CD4-positive, alpha-beta T cell (primary cell): ENCODE data around the gene MYO1C. TPM values are rescaled to one million over a fixed set of nuclear protein-coding genes. Genes with fewer than 3 reads are reported as not detected.
"Not testable (repeated sequence)": the region's sequence is repeated elsewhere in the genome, so short reads cannot be mapped to it uniquely, and the experiment has no call there.

Source experiments
- ATAC-seq: fragments of 200-7000 bp; cut with Tn5 transposase; one replicate; pipeline ENCODE4 v1.10.0; 2022; ENCODE audit warnings: mild to moderate bottlenecking; ENCODE audit not compliant: poor library complexity
- CTCF ChIA-PET: fragments of 350-600 bp; sonication (Branson Sonifier 250); formaldehyde crosslinking; loops from one replicate; lab custom pipeline; 2021; ENCODE audit warnings: antibody characterized with exemption, inconsistent platforms; lab: Charles Lee
- POLR2A ChIA-PET: fragments of 350-600 bp; sonication (Branson Sonifier 250); formaldehyde crosslinking; loops from one replicate; lab custom pipeline; 2021; ENCODE audit warnings: antibody characterized with exemption, inconsistent platforms; lab: Charles Lee
- DNase-seq, 14 experiments: peaks; one replicate each; pipeline ENCODE4 v3.0.0-alpha.2; 2013 to 2020; ENCODE audit warnings: mixed read lengths in 2 of 14
- H3K27ac ChIP-seq, 2 donors: one replicate each; pipeline versions ENCODE4 v1.5.1 to v1.7.0; 2013; ENCODE audit warnings: low read length in 2 of 2, low read depth in 1 of 2, mild to moderate bottlenecking in 1 of 2
- H3K27me3 ChIP-seq, 2 experiments: 1 replicate in 1 of 2; 2 replicates in 1 of 2; pipeline versions ENCODE4 v1.6.1 to v1.7.0; 2013; ENCODE audit warnings: low read length in 2 of 2, control low read depth in 1 of 2, mild to moderate bottlenecking in 1 of 2, moderate library complexity in 1 of 2; ENCODE audit not compliant: insufficient read depth in 2 of 2, control insufficient read depth in 1 of 2
- H3K36me3 ChIP-seq: one replicate; pipeline ENCODE4 v1.6.1; 2013; ENCODE audit warnings: low read length, control low read depth; ENCODE audit not compliant: insufficient read depth
- H3K4me1 ChIP-seq: one replicate; pipeline ENCODE4 v1.6.1; 2013; ENCODE audit warnings: low read length, control low read depth; ENCODE audit not compliant: insufficient read depth
- H3K4me3 ChIP-seq: one replicate; pipeline ENCODE4 v1.5.1; 2013; ENCODE audit warnings: mild to moderate bottlenecking, low read length, moderate library complexity
- H3K9me3 ChIP-seq, 2 experiments: 1 replicate in 1 of 2; 2 replicates in 1 of 2; pipeline versions ENCODE4 v1.6.1 to v1.7.0; 2013; ENCODE audit warnings: low read length in 2 of 2, mild to moderate bottlenecking in 2 of 2, control low read depth in 1 of 2, moderate library complexity in 1 of 2; ENCODE audit not compliant: control insufficient read depth in 1 of 2, insufficient read depth in 1 of 2
- H3K27ac Mint-ChIP-seq: one replicate; pipeline ENCODE4 v1.8.0; 2020; ENCODE audit warnings: mixed read lengths
- H3K27me3 Mint-ChIP-seq: one replicate; pipeline ENCODE4 v1.8.0; 2021; ENCODE audit warnings: mixed read lengths
- H3K36me3 Mint-ChIP-seq: one replicate; pipeline ENCODE4 v1.8.0; 2021; ENCODE audit warnings: low read depth, mixed read lengths
- H3K4me1 Mint-ChIP-seq: one replicate; pipeline ENCODE4 v1.8.0; 2021; ENCODE audit warnings: low read depth, mixed read lengths
- H3K4me3 Mint-ChIP-seq: one replicate; pipeline ENCODE4 v1.8.0; 2020; ENCODE audit warnings: mild to moderate bottlenecking, mixed read lengths
- H3K9me3 Mint-ChIP-seq: one replicate; pipeline ENCODE4 v1.8.0; 2020; ENCODE audit warnings: mixed read lengths
- intact Hi-C, 2 experiments: fragments of 100-400 bp; cut with DNase I in 1 of 2; cut with micrococcal nuclease in 1 of 2; formaldehyde crosslinking; loops; one replicate each; pipeline versions ENCODE4 v1.15.1 to v1.9.0; 2023 to 2025; cut with DNase I, micrococcal nuclease
- total RNA-seq, 174 experiments: library from RNA in 2 of 174; stranded (reverse) in 2 of 174; gene quantifications; one replicate each; pipeline ENCODE4 v1.2.3 and lab custom pipeline; 2021 to 2026
- TF ChIP-seq, protein P1 (sequence below): fragments of 200-600 bp; IDR thresholded peaks from one replicate; pipeline ENCODE4 v1.8.0; 2022; ENCODE audit warnings: antibody characterized with exemption, mild to moderate bottlenecking

MYO1C gene
- total RNA-seq, 2 experiments from 2014 or later: 21.0 to 24.7 TPM

DNA sequence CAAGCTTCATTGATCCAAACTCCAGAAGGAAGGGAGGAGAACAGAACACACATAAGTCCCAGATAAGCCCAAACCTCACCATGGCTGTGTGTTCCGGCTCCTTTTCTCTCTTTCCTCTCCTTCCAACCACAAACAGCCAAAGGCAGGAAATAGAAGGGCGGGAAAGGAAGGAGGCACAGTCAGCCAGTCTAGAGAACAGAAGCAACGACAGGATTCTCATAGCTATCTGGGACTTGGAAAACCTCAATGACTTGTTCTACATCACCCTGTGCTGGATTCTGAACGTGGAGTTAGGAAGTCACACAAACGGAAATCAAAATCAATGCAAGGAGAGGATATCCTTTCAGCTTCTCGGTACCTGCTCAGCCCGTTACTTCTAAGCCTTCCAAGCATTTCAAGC lies 45.4 kb downstream of the MYO1C start:
- intact Hi-C loops: no loop called here
- H3K4me3 ChIP-seq: no peak overlapping the region
- no peak for DNase-seq
- H3K27me3 Mint-ChIP-seq: no peaks in the 10 kb centered on the region
- peaks cover 16% of the 10 kb centered on the region for H3K36me3 ChIP-seq
- H3K4me1 Mint-ChIP-seq: peaks cover 39% of the 10 kb centered on the region
- TF ChIP-seq, protein P1, sequence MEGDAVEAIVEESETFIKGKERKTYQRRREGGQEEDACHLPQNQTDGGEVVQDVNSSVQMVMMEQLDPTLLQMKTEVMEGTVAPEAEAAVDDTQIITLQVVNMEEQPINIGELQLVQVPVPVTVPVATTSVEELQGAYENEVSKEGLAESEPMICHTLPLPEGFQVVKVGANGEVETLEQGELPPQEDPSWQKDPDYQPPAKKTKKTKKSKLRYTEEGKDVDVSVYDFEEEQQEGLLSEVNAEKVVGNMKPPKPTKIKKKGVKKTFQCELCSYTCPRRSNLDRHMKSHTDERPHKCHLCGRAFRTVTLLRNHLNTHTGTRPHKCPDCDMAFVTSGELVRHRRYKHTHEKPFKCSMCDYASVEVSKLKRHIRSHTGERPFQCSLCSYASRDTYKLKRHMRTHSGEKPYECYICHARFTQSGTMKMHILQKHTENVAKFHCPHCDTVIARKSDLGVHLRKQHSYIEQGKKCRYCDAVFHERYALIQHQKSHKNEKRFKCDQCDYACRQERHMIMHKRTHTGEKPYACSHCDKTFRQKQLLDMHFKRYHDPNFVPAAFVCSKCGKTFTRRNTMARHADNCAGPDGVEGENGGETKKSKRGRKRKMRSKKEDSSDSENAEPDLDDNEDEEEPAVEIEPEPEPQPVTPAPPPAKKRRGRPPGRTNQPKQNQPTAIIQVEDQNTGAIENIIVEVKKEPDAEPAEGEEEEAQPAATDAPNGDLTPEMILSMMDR: no peak
- no peaks in the 10 kb centered on the region for H3K9me3 ChIP-seq
- ChIA-PET CTCF (interaction anchor here (1.3 kb wide), 1 partner anchor 80 kb away, joined by 4 read pairs; no protein-coding TSS in a partner anchor), POLR2A (interaction anchor here (1.1 kb wide), 1 partner anchor 9 kb away, joined by 3 read pairs; the partner anchor contains the start of gene CRK)
- no peaks in the 10 kb centered on the region for H3K27me3 ChIP-seq
- peak; percentile 29 for ATAC-seq
- H3K36me3 Mint-ChIP-seq: peaks cover 28% of the 10 kb centered on the region
- peak overlapping the region; percentile 45 for H3K4me3 Mint-ChIP-seq
- H3K9me3 Mint-ChIP-seq: no peaks in the 10 kb centered on the region
- peak overlapping the region; percentile 67 for H3K27ac Mint-ChIP-seq
- no peak overlapping the region for H3K27ac ChIP-seq
- peaks cover 51% of the 10 kb centered on the region for H3K4me1 ChIP-seq

DNA sequence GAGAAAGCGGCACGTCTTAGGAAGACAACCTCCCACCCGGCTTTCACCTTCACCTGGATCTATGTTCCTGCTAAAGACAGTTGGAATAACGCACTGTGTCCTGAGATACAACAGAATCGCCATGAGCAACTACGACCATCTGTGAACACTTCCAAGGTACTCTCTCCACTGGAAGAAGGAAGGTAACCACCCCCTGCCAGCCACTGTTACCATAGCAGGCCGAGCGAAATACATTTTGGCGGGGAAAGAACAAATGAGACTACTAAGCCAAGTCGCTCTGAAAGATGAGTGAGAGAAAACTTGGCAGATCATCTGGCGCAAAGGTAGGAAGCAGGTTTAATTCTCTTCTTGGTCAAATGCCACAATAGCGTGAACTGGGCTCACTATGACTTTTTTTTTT lies 46.3 kb downstream of the MYO1C start:
- POLR2A ChIA-PET: interaction anchor here (1.1 kb wide), 1 partner anchor 70 kb away, joined by 3 read pairs; the partner anchor contains the start of gene INPP5K
- no peaks in the 10 kb centered on the region for H3K9me3 Mint-ChIP-seq
- Histone ChIP-seq H3K27ac (no peak overlapping the region), H3K4me3 (no peak overlapping the region), H3K36me3 (peaks cover 18% of the 10 kb centered on the region), H3K4me1 (peaks cover 48% of the 10 kb centered on the region), H3K27me3 (no peaks in the 10 kb centered on the region), H3K9me3 (no peaks in the 10 kb centered on the region)
- DNase-seq: no peak
- peak overlapping the region; percentile 28 for H3K27ac Mint-ChIP-seq
- intact Hi-C loops: no loop called here
- CTCF ChIA-PET: interaction anchor here (1.3 kb wide), 1 partner anchor 80 kb away, joined by 4 read pairs; no protein-coding TSS in a partner anchor
- peaks cover 36% of the 10 kb centered on the region for H3K4me1 Mint-ChIP-seq
- TF ChIP-seq, protein P1: no peak
- no peak for ATAC-seq
- no peak overlapping the region for H3K4me3 Mint-ChIP-seq
- no peaks in the 10 kb centered on the region for H3K27me3 Mint-ChIP-seq
- peaks cover 25% of the 10 kb centered on the region for H3K36me3 Mint-ChIP-seq

DNA sequence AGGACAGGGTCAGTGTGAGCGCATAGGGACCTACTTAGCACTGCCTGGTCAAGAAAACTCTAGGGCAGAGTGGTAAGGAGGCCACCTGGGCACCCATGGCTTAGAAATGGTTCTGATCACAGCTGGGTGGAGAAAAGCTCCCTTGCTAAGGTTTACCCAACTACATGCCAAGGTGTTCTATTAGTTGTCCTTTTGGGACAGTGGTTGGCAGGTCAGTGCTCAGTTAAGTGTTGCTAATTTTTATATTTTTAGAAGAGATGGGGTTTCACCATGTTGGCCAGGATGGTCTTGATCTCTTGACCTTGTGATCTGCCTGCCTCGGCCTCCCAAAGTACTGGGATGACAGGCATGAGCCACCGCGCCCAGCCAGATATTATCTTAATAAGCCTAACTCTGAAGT lies 46.8 kb downstream of the MYO1C start:
- ATAC-seq, DNase-seq, H3K4me3 ChIP-seq, H3K9me3 ChIP-seq, CTCF ChIA-PET, H3K27me3 ChIP-seq, H3K27me3 Mint-ChIP-seq, H3K27ac ChIP-seq, intact Hi-C loops, H3K4me3 Mint-ChIP-seq, H3K9me3 Mint-ChIP-seq: not testable (repeated sequence)
- Mint-ChIP-seq H3K27ac (peak overlapping the region; percentile 28), H3K4me1 (peaks cover 36% of the 10 kb centered on the region), H3K36me3 (peaks cover 25% of the 10 kb centered on the region)
- Histone ChIP-seq H3K36me3 (peaks cover 20% of the 10 kb centered on the region), H3K4me1 (peaks cover 50% of the 10 kb centered on the region)
- POLR2A ChIA-PET: interaction anchor here (1.1 kb wide), 1 partner anchor 71 kb away, joined by 3 read pairs; the partner anchor contains the start of gene INPP5K

DNA sequence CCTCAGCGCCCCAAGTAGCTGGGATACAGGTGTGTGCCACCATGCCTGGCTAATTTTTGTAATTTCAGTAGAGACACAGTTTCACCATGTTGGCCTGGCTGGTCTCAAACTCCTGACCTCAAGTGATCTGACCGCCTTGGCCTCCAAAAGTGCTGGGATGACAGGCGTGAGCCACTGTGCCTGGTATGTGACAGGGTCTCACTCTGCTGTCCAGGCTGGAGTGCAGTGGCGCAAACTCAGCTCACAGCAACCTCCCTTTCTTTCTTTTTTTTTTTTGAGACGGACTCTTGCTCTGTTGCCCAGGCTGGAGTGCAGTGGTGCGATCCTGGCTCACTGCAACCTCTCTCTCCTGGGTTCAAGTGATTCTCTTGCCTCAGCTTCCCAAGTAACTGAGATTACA lies 49.8 kb downstream of the MYO1C start:
- H3K27me3 Mint-ChIP-seq, H3K9me3 Mint-ChIP-seq, ATAC-seq, intact Hi-C loops, H3K27ac ChIP-seq, H3K27ac Mint-ChIP-seq, POLR2A ChIA-PET, H3K9me3 ChIP-seq, H3K4me3 ChIP-seq, H3K27me3 ChIP-seq, H3K4me3 Mint-ChIP-seq, DNase-seq: not testable (repeated sequence)
- Histone ChIP-seq H3K4me1 (peaks cover 32% of the 10 kb centered on the region), H3K36me3 (peaks cover 22% of the 10 kb centered on the region)
- peaks cover 36% of the 10 kb centered on the region for H3K4me1 Mint-ChIP-seq
- H3K36me3 Mint-ChIP-seq: peaks cover 28% of the 10 kb centered on the region
- CTCF ChIA-PET: interaction anchor here (0.7 kb wide), 1 partner anchor 77 kb away, joined by 6 read pairs; no protein-coding TSS in a partner anchor
